ENCODE data around the gene CFAP74.
A peak's percentile ranks its signal among the peaks of the same experiment; 100 is the strongest.

The CFAP74 gene

DNA sequence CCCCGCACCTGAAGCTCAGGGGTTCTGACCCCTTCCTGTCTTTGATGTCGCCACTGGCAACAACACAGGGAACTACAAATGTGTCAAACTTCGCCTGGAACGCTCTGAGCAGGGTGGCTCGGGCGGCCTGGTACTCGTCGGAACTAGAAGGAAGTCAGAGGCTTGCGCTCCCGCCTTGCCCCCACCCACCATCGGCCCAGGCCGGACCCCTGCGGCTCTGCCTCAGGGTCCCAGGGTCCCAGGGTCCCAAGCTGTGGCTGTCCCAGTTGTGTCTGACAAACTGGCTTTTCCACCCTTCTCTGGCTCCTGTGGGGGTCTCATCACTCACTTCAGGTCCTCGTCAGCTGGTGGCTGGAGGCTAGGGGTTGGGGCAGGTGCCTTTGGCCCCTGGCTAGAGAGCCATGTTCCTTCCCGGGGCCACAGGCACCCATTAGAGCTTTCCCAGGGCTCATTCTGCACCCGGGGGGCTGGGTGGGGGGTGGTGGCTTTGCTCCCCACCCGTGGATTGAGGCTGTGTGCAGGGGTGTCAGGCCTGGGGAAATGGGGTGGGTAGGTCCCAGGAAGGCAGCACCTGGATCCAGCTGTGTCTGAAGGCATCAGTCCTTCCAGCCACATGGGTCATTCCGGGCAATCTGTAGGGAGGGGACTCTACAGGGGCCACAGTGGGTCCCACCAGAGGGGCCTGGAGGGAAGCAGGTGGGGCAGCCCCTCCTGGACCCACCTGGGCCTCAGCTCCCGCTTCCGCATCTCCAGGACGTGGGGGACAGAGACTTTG, 76.5 kb downstream of the CFAP74 start:
- DNase-seq, result no peak

DNA sequence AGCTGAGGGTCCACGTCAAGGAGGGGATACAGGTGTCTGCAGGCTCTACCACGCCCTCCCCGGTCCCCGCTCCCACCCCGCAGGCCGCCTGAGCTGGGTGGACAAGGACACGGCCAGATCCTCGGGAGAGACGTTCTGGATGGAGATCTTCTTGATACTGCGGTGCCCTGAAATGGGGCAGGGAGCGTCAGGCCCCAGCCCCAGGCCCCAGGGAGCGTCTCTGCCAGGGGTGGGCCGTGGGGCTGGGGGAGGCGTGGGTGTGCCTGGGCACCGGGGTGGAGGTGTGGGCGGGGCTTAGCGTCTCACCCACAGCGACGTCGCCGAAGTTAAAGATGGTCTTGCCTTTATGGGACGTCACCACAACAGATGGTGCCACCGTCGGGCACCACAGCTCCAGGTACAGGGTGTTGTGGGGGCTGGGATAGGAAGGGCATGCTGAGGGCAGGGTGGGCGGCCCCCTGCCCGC, 77.2 kb downstream of the CFAP74 start:
- no peak for DNase-seq

DNA sequence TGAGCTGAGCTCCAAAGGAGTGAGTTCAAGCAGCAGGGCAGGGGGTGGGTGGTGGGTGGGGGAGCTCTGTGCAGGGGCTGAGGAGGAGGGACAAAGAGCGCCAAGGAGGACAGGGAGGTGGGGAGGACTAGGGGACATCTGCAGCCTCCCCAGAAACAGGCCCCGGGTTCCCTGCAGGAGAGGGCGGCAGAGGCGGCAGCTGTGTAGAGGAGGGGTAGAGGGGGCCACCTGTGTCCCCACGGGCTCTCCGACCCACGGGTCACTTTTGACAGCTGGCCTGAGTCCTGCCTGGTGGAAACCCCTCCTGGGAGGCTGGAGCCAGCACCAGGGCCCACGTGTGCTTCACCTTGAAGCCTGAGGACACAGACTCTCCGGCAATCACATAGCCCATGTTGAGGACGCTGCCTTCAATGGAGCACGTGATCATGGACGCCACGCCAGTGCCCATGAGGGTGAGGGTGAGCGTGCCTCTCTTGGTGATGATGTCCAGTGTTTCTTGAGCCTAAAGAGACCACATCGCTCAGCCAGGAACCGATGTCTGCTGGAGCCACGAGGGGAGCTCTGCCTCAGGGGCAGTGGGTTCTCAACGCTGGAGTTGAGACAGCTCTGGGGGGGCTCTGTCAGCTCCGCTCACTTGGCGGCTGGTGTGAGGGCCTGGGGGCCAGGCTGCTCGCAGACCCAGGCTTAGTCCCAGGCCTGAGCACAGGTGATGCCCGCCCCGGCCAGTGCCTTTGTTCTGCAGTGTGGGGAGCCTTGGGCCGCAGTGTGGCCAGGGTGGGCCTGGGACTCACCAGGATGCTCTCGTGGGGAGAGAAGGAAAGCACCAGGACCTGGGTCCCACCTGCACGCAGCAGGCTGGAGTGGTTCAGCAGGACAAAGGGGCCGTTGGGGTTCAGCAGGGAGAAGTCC, 77.9 kb downstream of the CFAP74 start:
- no peak for DNase-seq

DNA sequence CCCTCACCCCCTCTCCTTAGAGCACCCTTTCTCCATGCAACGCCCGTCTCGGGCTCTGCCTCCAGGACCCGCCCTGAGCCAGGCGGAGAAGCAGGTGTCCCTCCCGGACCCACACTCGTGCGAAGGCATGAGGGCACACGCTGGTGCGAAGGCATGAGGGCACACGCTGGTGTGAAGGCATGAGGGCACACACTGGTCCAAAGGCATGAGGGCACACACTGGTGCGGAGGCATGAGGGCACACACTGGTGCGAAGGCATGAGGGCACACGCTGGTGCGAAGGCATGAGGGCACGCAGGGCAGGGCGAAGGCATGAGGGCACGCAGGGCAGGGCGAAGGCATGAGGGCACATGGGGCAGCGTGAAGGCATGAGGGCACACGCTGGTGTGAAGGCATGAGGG, 78.7 kb downstream of the CFAP74 start:
- DNase-seq, result no peak

DNA sequence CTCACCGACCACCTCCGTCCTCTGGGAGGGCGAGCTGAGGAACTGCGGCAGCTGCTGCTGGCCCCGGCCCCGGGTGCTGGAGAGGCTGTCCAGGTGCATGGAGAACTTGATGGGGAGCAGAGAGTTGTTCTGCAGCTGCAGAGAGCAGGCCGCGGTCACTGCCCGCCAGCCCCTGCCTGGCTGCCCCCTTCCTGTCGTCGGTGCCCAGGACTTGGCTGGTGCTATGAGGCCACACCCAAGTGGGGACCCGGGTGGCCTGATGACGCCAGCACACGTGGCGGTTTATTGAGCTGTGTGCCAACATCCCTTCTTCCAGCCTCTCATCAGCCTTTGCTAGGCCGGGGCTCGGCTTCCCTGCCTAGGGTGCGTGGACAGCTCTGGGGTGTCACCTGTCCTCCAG, 79.2 kb downstream of the CFAP74 start:
- DNase-seq, result no peak

DNA sequence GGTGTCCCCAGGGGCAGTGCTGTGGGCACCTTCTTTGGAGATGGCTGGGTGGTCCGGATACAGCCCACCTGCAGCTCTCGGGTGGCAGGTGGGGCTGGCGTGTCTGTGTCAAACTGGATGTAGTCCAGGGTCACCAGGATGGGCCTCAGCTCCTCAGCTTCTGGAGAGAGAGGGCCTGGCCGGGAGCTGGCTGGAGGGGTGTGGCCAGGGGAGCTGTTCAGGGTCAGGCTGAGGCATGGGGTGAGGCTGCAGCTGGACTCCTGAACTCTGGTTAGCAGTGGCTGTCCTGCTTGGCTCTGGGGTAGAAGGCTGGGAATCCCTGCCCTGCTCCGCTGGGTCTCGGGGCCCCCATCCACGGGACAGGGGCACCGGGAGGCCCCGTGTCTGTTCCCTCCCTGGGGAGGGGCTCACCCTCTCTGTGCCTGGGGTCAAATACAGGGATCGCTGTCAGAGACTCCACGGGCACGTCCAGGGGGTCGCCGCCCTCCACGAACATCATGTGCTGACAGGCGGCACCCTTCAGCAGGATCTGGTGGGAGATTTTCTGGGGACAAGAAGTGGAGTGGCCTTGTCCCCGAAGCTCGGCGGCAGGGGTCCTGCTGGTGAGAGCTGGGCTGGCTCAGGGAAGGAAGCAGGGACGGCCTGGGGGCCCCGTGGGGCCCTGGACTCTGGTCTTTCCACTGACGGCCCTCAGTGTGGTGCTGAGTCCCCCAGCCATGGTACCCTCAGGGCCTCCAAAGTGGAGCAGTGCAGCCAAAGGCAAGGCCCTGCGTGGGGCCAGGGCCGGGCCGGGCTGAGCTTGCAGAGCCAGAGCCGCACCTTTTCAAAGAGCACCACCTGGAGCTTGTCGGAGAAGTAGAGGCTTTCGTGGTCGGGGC, 80.4 kb downstream of the CFAP74 start:
- DNase-seq, result no peak

DNA sequence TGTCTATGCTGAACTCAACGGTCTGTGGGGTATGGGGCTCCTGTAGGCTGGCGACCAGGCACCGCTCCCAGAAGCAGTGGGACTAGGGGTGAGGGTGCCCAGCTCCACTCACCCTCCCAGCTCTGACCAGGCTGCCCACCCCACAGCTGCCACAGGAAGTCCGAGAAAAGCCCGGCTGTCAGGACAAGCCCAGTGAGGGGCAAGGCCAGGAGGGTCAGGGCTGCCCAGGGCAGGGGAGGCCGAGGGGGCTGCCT, 81.0 kb downstream of the CFAP74 start:
- DNase-seq, result no peak

DNA sequence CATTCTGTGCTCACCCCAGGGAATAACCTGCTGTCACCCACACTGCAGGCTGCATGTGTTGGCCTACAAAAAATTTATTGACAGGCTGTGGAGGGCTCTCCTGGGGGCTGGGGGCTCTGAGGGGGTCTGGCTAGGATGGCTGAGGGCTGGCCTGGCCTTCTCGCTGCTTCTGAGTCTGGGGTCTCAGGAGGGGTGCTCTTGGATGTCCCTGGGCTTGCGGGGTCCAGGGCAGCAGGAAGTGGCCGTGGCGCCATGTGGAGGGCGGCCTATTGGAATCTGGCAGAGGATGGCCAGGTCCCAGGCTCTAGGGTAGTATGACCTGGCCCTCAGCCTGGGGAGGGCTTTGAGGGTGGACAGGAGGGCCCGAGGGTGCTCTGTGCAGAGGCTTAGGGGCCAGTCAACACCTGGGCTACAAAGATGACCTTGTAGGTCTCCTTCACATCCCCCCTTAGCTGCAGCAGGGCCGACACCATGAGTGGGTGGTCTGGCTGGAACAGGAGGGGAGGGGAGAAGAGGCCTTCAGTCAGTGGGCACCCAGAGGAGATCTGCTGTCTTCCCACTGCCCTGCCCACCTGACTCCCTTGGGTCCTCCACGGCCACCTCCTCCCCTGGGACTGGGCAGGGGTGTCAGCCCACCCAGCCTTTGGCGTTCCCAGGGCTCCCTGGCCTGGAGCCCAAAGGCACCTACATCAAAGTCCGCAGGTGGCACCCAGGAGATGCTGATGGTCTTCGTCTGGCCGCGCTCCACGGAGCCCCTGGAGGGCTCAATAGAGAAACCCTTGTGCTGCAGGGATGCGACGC, 81.5 kb downstream of the CFAP74 start:
- DNase-seq, result no peak

DNA sequence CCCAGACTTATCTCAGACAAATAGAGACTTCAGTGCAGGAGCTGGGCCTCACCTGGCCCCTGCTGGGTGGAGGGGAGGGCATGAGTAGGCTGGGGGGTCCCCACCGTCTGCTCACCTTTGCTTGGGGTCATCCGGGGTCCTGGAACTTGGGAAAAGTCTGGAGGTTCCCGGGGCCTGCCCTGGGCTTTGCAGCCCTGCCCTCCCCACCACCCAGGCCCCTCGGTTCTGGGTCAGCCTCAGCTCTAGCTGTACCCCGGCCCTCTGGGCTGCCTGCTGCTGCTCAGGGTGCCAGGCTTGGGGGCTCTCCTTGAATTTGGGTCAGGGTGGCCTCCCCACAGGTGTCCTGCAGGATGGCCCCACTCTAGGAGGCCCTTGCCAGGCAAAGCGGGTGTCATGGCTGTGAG, 82.1 kb downstream of the CFAP74 start:
- no peak for DNase-seq

DNA sequence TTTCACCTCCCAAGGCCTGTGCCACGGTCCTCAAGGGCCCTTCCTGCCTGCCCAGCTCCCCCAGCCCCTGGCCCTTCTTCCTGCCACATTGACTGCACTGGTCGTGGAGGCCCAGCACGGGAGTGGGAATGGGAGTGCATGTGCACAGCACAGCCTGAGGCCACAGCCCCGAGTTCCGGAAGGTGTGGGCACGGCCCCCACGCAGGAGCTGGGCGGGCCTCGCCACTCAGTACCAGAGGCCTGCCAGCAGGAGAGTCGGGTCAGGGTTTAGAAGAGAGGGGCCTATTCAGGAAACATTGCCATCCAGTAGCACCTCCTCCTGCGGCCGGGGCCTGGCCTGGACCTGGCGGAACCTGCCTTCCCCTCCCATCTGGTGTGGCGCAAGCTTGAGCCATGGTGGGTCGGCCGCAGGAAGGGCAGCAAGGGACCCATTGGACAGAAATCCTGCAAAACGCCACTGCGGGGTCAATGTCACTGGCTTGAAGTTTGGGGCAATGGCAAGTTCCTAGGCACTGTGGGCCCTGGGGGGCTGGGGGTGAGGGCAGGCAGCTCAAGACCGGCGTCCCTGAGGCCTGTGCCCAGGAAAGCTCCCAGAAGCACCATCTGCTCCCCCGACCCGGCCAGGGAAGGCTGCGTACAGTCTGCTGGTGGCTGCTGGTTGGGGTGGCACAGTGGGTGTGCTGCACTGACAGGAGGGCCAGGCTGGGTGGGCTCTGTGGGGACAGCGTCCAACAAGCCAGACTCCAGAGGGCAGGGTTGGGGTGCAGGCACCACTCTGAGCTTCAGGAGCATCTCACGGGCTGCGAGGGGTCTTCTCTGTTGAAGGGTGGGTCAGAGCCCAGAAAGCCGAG, 82.8 kb downstream of the CFAP74 start:
- no peak for DNase-seq

DNA sequence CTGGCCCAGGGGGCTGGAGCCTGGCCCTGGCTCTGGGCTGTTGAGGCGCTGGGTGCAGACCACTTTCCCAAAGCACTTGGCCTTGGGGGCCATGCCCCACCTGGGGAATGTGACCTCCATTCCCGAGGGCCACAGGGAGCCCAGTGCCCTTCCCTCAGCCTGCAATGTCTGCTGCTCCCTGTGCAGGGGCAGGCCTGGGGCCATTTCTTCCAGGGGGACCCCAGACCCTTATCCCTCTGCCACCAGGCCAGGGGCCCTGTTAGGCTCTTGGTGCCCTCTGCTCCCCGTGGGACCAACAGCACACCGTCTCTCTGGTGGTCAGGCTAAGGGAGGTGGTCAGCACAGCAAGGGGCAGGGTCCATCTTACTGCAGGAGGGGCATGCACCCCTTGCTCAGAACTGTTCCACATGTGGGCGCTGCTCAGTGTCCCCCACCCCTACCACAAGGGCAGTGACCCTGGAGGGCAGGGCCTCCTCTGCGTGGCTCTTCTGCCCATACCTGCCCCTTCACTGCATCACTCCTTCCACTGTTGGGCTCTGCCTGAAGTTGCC, 83.5 kb downstream of the CFAP74 start:
- DNase-seq, result no peak

DNA sequence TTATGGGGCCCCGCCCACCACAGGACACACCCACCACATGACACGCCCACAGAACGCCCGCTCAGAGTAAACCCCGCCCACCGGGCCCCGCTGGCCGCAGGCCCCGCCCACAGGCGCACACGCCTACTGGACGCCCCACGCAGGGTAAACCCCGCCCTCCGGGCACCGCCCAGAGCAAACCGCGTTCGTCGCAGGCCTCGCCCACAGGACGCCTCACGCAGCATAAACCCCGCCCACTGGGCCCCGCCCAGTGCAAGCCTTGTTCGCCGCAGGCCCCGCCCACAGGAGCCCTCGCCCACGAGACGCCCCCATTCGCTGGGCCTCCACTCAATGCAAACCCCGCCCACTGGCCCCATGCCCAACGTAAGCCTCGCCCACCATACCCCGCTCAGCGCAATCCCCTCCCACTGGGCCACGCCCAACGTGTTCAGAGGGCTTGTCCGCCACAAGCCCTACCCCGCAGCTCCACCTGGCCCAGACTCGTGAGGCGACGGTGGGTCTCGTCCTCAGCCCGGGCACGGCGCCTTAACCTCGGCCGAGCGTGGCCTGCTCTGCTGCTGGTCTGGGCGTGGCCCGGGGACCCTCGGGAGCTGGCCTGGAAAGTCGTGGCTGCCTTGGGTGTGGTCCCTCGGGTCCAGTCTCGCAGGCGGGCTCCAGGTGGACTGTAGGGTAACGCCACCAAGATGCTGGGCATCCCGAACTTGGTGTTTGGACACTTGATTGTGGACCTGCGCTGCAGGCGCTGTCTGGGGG, 84.1 kb downstream of the CFAP74 start:
- DNase-seq, result peak; percentile 99

DNA sequence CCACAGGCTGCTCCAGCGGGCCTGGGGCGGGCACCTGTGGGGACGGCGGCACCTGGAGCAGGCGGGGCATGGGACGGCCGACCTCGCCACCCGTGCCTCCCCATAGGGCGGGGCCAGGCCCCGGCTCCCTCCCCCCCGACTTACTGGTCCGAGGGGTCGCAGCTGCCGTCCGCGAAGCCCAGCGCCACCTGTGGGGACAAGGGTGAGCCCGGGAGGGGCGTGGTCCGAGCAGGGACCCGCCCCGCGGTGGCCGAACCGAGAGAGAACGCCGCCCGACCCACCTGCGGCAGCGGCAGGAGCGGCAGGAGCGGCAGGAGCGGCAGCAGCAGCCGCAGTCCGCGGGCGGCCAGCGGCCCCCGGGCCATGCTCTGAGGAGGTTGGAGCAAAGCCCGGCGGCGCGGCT, 84.7 kb downstream of the CFAP74 start, which contains the start of gene TMEM52:
Gene TMEM52, minus strand, starts transcription at position 379 of the 403 bp plus-strand sequence. Its CDS starts 14 bp downstream, at position 365.
- peak; percentile 90 for DNase-seq

DNA sequence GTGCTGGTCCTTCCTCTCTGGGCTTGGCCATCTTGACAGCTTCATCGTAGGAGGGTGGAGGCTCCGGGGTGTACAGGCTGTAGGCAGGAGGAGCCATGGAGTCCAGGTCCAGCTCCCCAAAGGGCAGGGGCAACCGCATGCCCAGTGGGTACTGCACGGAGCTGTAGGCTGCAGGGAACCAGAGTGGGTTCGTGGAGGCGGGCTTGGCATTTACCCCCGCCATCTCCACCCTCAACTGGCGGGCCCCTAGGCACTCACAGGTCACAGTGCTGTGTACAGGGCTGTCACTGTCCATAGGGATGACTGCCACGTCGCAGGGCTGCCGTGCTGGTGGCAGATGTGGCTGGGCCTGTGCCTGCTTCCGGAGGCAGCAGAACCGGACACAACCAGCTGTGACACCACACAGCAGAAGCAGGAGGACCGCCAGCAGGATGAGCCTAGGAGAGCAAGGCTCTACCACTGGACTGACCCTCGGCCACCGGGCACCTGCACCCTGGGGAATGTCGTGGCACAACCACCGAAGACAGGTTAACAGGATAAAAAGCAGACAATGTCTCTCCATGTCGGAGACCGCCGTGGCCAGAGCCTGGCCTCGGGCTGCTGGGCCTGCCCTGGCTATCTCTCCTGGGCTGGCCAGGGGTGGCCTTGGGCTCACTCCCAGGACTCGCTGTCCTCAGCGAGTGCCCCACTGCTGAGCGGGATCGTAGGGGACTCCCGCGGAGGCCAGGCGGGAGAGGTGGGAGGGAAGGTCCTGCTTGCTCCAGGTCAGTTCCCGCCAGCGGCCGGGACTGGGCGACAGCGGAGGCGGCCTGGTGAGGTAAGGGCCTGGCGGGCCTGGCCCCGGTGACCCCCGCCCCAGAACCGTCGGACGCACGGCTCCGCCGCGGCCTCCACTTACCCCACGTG, 85.3 kb downstream of the CFAP74 start:
- no peak for DNase-seq

DNA sequence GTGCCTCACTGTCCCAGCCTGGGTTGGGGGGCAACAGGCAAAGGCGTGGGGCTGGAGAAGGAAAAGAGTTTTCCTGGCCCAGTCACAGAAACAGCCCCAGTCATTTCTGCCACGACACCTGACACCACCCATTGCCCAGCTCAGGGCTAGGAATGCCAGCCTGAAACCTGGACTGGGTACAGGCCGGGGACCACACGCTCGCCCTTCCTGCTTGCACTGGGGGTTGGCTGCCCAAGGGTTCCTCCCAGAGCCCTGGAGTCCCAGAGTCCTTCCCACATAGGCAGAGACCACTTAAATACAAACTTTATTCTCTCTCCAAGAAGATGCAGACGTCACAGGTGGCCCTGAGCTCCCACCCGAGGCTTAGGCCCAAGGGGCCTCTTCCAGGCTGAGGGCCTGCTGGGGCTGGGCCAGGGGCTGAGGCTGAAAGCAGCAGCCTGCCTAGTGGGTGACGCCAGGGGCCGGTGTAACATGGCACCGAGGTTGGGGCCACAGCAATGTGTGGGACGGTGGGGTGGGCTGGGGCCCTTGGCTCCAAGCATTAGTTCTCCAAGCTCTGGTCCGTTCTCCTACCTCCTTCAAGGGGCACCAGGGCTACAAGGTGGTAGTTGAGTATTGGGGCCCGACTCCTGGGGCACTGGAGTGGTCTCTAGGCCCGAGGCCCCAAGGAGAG, 86.1 kb downstream of the CFAP74 start:
- DNase-seq, result no peak

DNA sequence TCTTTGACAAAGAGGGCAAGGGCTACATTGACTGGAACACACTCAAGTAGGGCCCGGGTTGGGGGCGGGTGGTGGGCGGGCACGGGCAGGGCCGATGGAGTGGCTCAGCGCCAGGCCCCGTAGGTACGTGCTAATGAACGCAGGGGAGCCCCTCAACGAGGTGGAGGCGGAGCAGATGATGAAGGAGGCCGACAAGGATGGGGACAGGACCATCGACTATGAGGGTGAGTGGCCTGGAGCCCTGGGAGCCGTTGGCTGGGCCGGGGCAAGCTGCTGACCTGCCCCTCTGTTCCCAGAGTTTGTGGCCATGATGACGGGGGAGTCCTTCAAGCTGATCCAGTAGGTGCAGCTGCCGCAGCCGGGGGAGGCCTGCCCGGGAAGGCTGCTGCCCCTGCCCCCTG, 86.7 kb downstream of the CFAP74 start:
- no peak for DNase-seq

DNA sequence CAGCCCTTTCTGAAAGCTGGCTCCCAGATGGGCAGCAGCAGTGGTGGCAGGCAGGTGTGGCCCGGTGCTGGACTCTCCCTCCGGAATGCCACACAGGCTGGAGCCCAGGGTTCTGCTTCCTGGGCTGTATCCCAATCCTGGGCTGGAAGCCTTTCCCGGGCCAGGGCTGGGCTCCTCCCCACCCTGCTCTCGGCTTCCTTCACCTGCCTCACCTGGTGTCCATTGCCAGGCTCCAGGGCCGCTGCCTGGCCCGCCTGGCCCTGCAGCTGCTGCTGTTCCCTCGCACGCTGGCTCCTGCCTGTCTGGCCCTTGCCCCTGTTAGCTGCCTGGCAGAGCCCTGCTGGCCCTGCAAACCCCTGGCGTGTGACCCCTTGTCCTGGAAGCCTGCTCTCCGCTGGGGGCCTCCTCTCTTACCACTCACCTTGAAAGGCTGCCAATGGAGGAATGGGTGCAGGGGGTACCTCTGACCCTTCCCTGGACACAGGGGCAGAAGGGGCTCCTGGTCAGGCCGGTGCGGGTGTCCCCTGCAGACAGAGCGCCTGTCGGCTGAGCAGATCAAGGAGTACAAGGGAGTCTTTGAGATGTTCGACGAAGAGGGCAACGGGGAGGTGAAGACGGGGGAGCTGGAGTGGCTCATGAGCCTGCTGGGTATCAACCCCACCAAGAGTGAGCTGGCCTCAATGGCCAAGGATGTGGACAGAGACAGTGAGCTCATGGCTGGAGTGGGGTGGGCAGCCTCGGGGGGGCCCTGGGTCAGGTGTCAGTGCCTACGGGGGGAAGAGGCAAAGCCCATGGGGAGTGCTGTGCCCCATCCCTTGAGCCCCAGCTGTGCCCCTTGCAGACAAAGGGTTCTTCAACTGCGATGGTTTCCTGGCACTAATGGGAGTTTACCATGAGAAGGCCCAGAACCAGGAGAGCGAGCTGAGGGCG, 87.4 kb downstream of the CFAP74 start:
- DNase-seq, result no peak
